ENCODE measurements around the gene PNMA3. TPM values are rescaled to one million over a fixed set of nuclear protein-coding genes. Genes with fewer than 3 reads are reported as not detected.
"Not testable (repeated sequence)": the region's sequence is repeated elsewhere in the genome, so short reads cannot be mapped to it uniquely, and the experiment has no call there.

The PNMA3 gene, protein sequence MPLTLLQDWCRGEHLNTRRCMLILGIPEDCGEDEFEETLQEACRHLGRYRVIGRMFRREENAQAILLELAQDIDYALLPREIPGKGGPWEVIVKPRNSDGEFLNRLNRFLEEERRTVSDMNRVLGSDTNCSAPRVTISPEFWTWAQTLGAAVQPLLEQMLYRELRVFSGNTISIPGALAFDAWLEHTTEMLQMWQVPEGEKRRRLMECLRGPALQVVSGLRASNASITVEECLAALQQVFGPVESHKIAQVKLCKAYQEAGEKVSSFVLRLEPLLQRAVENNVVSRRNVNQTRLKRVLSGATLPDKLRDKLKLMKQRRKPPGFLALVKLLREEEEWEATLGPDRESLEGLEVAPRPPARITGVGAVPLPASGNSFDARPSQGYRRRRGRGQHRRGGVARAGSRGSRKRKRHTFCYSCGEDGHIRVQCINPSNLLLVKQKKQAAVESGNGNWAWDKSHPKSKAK
- total RNA-seq (1 to 10 TPM in 5 of 9 donors, under 1 TPM in 4; 0.16 to 3.3 (median 1.3) TPM), polyA plus RNA-seq (1 to 10 TPM in 1 of 2 donors, under 1 TPM in 1; 0.08 to 3.2 TPM)
- long read RNA-seq, donor 1, partial matches to known transcripts, result 5 of 12 reads
- long read RNA-seq, donor 1, other reads (novel, unspliced or antisense), result 4 of 12 reads
- long read RNA-seq, donor 2, partial matches to known transcripts, result 3 of 3 reads
- long read RNA-seq, donor 2, other reads (novel, unspliced or antisense), result 0 of 3 reads
- long read RNA-seq, donor 3, partial matches to known transcripts, result 4 of 6 reads
- long read RNA-seq, donor 3, other reads (novel, unspliced or antisense), result 0 of 6 reads

DNA sequence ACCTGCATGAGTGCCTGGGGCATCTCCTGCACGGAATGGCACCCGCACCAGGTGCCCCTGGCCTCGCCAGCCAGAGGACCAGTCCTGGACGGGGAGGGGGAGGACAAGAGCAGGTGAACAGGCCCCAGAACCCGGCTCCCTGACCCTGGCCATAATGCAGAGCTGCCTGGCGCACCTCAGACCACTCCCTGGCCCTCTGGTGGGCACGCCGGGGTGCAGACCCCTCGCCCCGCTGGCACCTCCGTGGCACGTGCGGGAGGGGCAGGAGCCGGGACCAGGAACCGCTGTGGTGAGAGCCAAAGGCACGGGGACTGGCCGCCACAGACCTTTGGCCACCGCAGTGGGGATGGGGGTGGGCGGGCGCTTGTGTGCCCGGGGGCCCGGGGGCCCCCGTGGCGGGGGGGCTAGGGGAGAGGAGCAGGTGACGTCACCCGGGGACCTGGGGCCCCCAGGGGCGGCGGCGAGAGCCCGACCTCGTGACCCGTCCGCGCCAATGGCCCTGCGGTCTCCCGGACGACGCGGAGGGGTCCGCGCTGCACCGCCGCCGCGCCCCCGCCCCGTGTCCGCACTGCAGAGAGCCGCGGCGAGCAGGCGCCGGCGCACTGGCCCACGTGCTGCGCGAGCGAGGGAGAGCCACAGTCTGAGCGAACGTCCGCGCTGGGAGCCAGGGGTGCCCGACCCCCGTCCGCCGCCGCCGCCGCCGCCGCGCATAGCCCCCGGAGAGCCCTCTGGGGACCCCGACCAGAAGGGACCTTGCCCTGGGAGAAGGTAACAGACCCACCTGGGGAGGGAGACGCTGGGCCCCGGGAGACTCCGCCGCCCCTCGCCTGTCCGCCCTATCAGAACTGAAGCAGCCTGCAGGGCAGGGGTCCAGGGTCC, at the start of gene PNMA3:
Gene PNMA3 (plus strand): TSS at position 600 of the 879 bp plus-strand sequence. CDS start 586 bp downstream, outside the sequence.
- peaks cover 0 to 37% (median 0%) of the 10 kb centered on the region in 9 donors for H3K27me3 ChIP-seq
- H3K4me1 ChIP-seq, result peaks cover 0 to 17% (median 0%) of the 10 kb centered on the region in 12 donors
- no peak for TF ChIP-seq POLR2A (IDR thresholded peaks at IDR 0.05)
- peak in 3 of 4 donors; percentile 37 to 73 (median 52) for ATAC-seq
- WGBS, 4 donors, result 9 to 59% (median 29%) methylated on average over 15 to 78 of the region's 80 CpGs
- no peak within 1 kb of the TSS for H3K27ac ChIP-seq
- no peaks in the 10 kb centered on the region for H3K9me3 ChIP-seq
- DNase-seq, result peak in 2 of 5 donors; percentile 24 to 49
- H3K36me3 ChIP-seq, result no peaks in the 10 kb centered on the region
- intact Hi-C loops (cut with DNase I), result no loop called here
- H3K4me3 ChIP-seq, result peak within 1 kb of the TSS in 5 of 12 donors; percentile 19 to 36 (median 25)

- H3K4me3 ChIP-seq; DNase-seq; ATAC-seq; H3K4me1 ChIP-seq; intact Hi-C loops (cut with DNase I); H3K27ac ChIP-seq; H3K36me3 ChIP-seq: not testable (repeated sequence)
- Histone ChIP-seq H3K27me3 (peaks cover 0 to 27% (median 0%) of the 10 kb centered on the region in 9 donors), H3K9me3 (peaks cover 0 to 11% (median 0%) of the 10 kb centered on the region in 12 donors)
- WGBS, 4 donors, result 39 to 52% (median 47%) methylated on average over 2 of the region's 2 CpGs
Measured at GRCh38 chrX:153017174-153017573, 39.1 kb upstream of the PNMA3 start.

DNA sequence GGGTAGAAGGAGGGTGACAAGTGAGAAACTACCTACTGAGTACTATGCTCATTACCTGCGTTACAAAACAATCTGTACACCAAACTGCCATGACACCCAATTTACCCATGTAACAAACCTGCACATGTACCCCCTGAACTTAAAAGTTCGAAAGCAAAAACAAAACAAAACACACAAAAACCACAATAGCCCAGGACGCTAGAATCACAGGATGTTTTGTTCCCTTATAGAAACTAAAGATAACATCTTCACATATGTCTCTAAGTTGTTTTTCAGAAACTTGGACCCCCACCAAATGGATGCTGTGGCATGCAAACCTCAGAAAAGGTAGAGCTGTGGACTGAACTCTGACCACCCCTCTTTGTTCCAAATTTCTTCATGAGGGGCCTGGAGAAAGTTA, 37.1 kb upstream of the PNMA3 start:
- Histone ChIP-seq H3K27me3 (peaks cover 0 to 22% (median 0%) of the 10 kb centered on the region in 9 donors), H3K36me3 (no peaks in the 10 kb centered on the region), H3K27ac (no peak overlapping the region), H3K9me3 (peaks cover 0 to 11% (median 0%) of the 10 kb centered on the region in 12 donors), H3K4me3 (no peak overlapping the region), H3K4me1 (no peaks in the 10 kb centered on the region)
- DNase-seq (no peak), ATAC-seq (no peak)
- intact Hi-C loops (cut with DNase I), result no loop called here
- WGBS, 4 donors, result 53 to 70% (median 60%) methylated on average over 3 of the region's 3 CpGs
- no peak for TF ChIP-seq CTCF (IDR thresholded peaks at IDR 0.05)
- TF ChIP-seq POLR2A (IDR thresholded peaks at IDR 0.05), result no peak

DNA sequence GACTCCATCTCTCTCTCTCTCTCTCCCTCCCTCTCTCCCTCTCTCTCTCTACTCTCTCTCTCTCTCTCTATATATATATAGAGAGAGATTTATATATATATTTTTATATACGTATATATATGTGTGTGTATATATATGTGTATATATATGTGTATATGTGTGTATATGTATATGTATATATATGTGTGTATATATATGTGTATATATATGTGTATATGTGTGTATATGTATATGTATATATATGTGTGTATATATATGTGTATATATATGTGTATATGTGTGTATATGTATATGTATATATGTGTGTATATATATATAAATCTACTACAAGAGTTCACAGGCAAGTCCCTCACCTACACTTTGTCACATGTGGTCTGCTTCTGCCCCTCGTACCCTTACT, 29.8 kb upstream of the PNMA3 start:
- whole genome bisulfite sequencing, 4 donors, result 62 to 100% (median 80%) methylated on average over 2 of the region's 2 CpGs

GRCh38 chrX:153028487-153028886, 27.8 kb upstream of the PNMA3 start:
- H3K27ac ChIP-seq; H3K27me3 ChIP-seq; ATAC-seq; intact Hi-C loops (cut with DNase I); H3K9me3 ChIP-seq; H3K36me3 ChIP-seq; H3K4me1 ChIP-seq; DNase-seq; H3K4me3 ChIP-seq: not testable (repeated sequence)
- 55 to 77% (median 67%) methylated on average over 3 to 11 of the region's 11 CpGs for WGBS, 4 donors

More for the DNA sequence above, 29.8 kb upstream of the PNMA3 start:
- DNase-seq; ATAC-seq; H3K36me3 ChIP-seq; H3K4me3 ChIP-seq; H3K27me3 ChIP-seq; H3K4me1 ChIP-seq; H3K9me3 ChIP-seq; H3K27ac ChIP-seq; intact Hi-C loops (cut with DNase I): not testable (repeated sequence)
